ENCODE measurements around the gene MATR3. TPM values are rescaled to one million over a fixed set of nuclear protein-coding genes. Genes with fewer than 3 reads are reported as not detected.

The MATR3 gene
- total RNA-seq, 1 experiment from 2014 or later, result 139 TPM

- POLR2A ChIA-PET (ENCODE audit: unreplicated experiment), result interaction anchor here (1.0 kb wide), 1 partner anchor 18 kb away, joined by 4 read pairs; the partner anchor contains the start of gene MATR3
- TSS peak; percentile 24 for BruUV-seq (replicated peaks)
- Histone ChIP-seq H3K9me3 (ENCODE audit: low read length) (no peaks in the 10 kb centered on the region), H3F3A (ENCODE audit: low read length, unreplicated experiment) (peaks cover 5% of the 10 kb centered on the region), H3K9ac (ENCODE audit: low read length) (peak overlapping the region; percentile 100), H3K4me3 (ENCODE audit: low read length) (peak overlapping the region; percentile 100), H3K79me2 (ENCODE audit: low read length) (peaks cover 69% of the 10 kb centered on the region), H3K36me3 (ENCODE audit: low read depth, low read length) (peaks cover 45% of the 10 kb centered on the region), H4K20me1 (ENCODE audit: low read length) (peaks cover 43% of the 10 kb centered on the region), H2AFZ (ENCODE audit: low read length) (no peak overlapping the region), H3K27ac (ENCODE audit: low read length) (peak overlapping the region; percentile 66), H3K4me2 (ENCODE audit: low read length) (peak overlapping the region; percentile 100), H3K4me1 (ENCODE audit: insufficient read depth, low read length) (peaks cover 65% of the 10 kb centered on the region), H3K9me2 (replicated peaks; ENCODE audit: low read length) (no peaks in the 10 kb centered on the region), H3K27me3 (ENCODE audit: low read length) (no peaks in the 10 kb centered on the region)
- intact Hi-C loops (cut with micrococcal nuclease), result no loop called here
- ATAC-seq, result peak; percentile 27; the same call in 1 of the 2 replicates
- CTCF ChIA-PET, result no interaction called here
- TF ChIP-seq EZH2phosphoT487 (IDR thresholded peaks at IDR 0.05; ENCODE audit: borderline replicate concordance, low read length) (no peak), CTCF (conservative IDR thresholded peaks at IDR 0.05; ENCODE audit: low read depth, low read length) (no peak), EZH2 (IDR thresholded peaks at IDR 0.05; ENCODE audit: low read length, unreplicated experiment) (no peak)
- DNase-seq, result peak; percentile 48
These were observed 17.6 kb upstream of the MATR3 start for GRCh38 chr5:139275956-139276355.

GRCh38 chr5:139276426-139276825 lies 17.1 kb upstream of the MATR3 start:
- peak overlapping the region; percentile 100 for H3K9ac ChIP-seq (ENCODE audit: low read length)
- peak overlapping the region; percentile 100 for H3K4me3 ChIP-seq (ENCODE audit: low read length)
- intact Hi-C loops (cut with micrococcal nuclease), result no loop called here
- H3K79me2 ChIP-seq (ENCODE audit: low read length), result peaks cover 70% of the 10 kb centered on the region
- H3K27me3 ChIP-seq (ENCODE audit: low read length), result no peaks in the 10 kb centered on the region
- H3K4me2 ChIP-seq (ENCODE audit: low read length), result peak overlapping the region; percentile 100
- peaks cover 44% of the 10 kb centered on the region for H4K20me1 ChIP-seq (ENCODE audit: low read length)
- ChIA-PET CTCF (no interaction called here), POLR2A (ENCODE audit: unreplicated experiment) (interaction anchor here (1.0 kb wide), 1 partner anchor 17 kb away, joined by 4 read pairs; the partner anchor contains the start of gene MATR3)
- BruUV-seq (replicated peaks), result no TSS peak
- peaks cover 46% of the 10 kb centered on the region for H3K36me3 ChIP-seq (ENCODE audit: low read depth, low read length)
- no peak overlapping the region for H2AFZ ChIP-seq (ENCODE audit: low read length)
- no peaks in the 10 kb centered on the region for H3K9me2 ChIP-seq (replicated peaks; ENCODE audit: low read length)
- peaks cover 5% of the 10 kb centered on the region for H3F3A ChIP-seq (ENCODE audit: low read length, unreplicated experiment)
- H3K27ac ChIP-seq (ENCODE audit: low read length), result peak overlapping the region; percentile 66
- H3K4me1 ChIP-seq (ENCODE audit: insufficient read depth, low read length), result peaks cover 64% of the 10 kb centered on the region
- ATAC-seq (no peak), DNase-seq (peak; percentile 73)
- TF ChIP-seq CTCF (conservative IDR thresholded peaks at IDR 0.05; ENCODE audit: low read depth, low read length) (no peak), EZH2phosphoT487 (IDR thresholded peaks at IDR 0.05; ENCODE audit: borderline replicate concordance, low read length) (no peak), EZH2 (IDR thresholded peaks at IDR 0.05; ENCODE audit: low read length, unreplicated experiment) (no peak)
- no peaks in the 10 kb centered on the region for H3K9me3 ChIP-seq (ENCODE audit: low read length)

- Histone ChIP-seq H3K9me2 (replicated peaks; ENCODE audit: low read length) (no peaks in the 10 kb centered on the region), H3K36me3 (ENCODE audit: low read depth, low read length) (peaks cover 53% of the 10 kb centered on the region), H3K9ac (ENCODE audit: low read length) (no peak overlapping the region), H3F3A (ENCODE audit: low read length, unreplicated experiment) (peaks cover 5% of the 10 kb centered on the region), H3K27me3 (ENCODE audit: low read length) (no peaks in the 10 kb centered on the region), H3K4me3 (ENCODE audit: low read length) (peak overlapping the region; percentile 100), H3K27ac (ENCODE audit: low read length) (peak overlapping the region; percentile 66; the same call in 1 of the 2 replicates), H4K20me1 (ENCODE audit: low read length) (peaks cover 49% of the 10 kb centered on the region), H3K4me1 (ENCODE audit: insufficient read depth, low read length) (peaks cover 64% of the 10 kb centered on the region), H3K9me3 (ENCODE audit: low read length) (no peaks in the 10 kb centered on the region), H2AFZ (ENCODE audit: low read length) (no peak overlapping the region), H3K79me2 (ENCODE audit: low read length) (peaks cover 70% of the 10 kb centered on the region), H3K4me2 (ENCODE audit: low read length) (peak overlapping the region; percentile 100)
- POLR2A ChIA-PET (ENCODE audit: unreplicated experiment), result no interaction called here
- DNase-seq (no peak), ATAC-seq (no peak)
- TF ChIP-seq EZH2phosphoT487 (IDR thresholded peaks at IDR 0.05; ENCODE audit: borderline replicate concordance, low read length) (no peak), CTCF (conservative IDR thresholded peaks at IDR 0.05; ENCODE audit: low read depth, low read length) (no peak), EZH2 (IDR thresholded peaks at IDR 0.05; ENCODE audit: low read length, unreplicated experiment) (no peak)
- intact Hi-C loops (cut with micrococcal nuclease), result no loop called here
- CTCF ChIA-PET, result no interaction called here
- BruUV-seq (replicated peaks), result no TSS peak
These were observed 16.4 kb upstream of the MATR3 start for GRCh38 chr5:139277171-139277570.

Data from PC-3 (cell line).